HG02885 (cell line): ENCODE results near the gene ADGRV1.
"Not testable (repeated sequence)": the region's sequence is repeated elsewhere in the genome, so short reads cannot be mapped to it uniquely, and the experiment has no call there.

Experiments
- ATAC-seq: cut with Tn5 transposase; IDR thresholded peaks from one replicate; pipeline ENCODE4 v1.9.1; 2021; ENCODE audit warnings: mild to moderate bottlenecking; ENCODE audit not compliant: unreplicated experiment, poor library complexity

The ADGRV1 gene

GRCh38 chr5:91011029-91011428 is 452.4 kb downstream of the ADGRV1 start:
- ATAC-seq, result no peak

- ATAC-seq, result not testable (repeated sequence)
These were observed 454.3 kb downstream of the ADGRV1 start for GRCh38 chr5:91012867-91013266.

- ATAC-seq, result no peak
These were observed 457.7 kb downstream of the ADGRV1 start for GRCh38 chr5:91016322-91016721.

- no peak for ATAC-seq
These were observed 458.5 kb downstream of the ADGRV1 start for GRCh38 chr5:91016954-91017700.

GRCh38 chr5:91018200-91018599 is 459.6 kb downstream of the ADGRV1 start:
- ATAC-seq, result no peak

GRCh38 chr5:91018712-91019371 is 460.2 kb downstream of the ADGRV1 start:
- no peak for ATAC-seq

- no peak for ATAC-seq
These were observed 461.6 kb downstream of the ADGRV1 start for GRCh38 chr5:91020065-91020800.

- ATAC-seq, result no peak
These were observed 463.9 kb downstream of the ADGRV1 start for GRCh38 chr5:91022518-91022917.

- ATAC-seq, result no peak
These were observed 465.6 kb downstream of the ADGRV1 start for GRCh38 chr5:91024206-91024605.

GRCh38 chr5:91024727-91025126 is 466.1 kb downstream of the ADGRV1 start:
- no peak for ATAC-seq

GRCh38 chr5:91025449-91025848 is 466.9 kb downstream of the ADGRV1 start:
- no peak for ATAC-seq

- no peak for ATAC-seq
These were observed 467.4 kb downstream of the ADGRV1 start for GRCh38 chr5:91025956-91026355.

GRCh38 chr5:91026466-91026865 is 467.9 kb downstream of the ADGRV1 start:
- ATAC-seq, result no peak

- no peak for ATAC-seq
These were observed 469.0 kb downstream of the ADGRV1 start for GRCh38 chr5:91027405-91028139.

- no peak for ATAC-seq
These were observed 469.9 kb downstream of the ADGRV1 start for GRCh38 chr5:91028499-91028956.

- ATAC-seq, result no peak
These were observed 472.2 kb downstream of the ADGRV1 start for GRCh38 chr5:91030521-91031401.

- ATAC-seq, result no peak
These were observed 472.8 kb downstream of the ADGRV1 start for GRCh38 chr5:91031402-91031752.

GRCh38 chr5:91032125-91032524 is 473.5 kb downstream of the ADGRV1 start:
- ATAC-seq, result no peak

- ATAC-seq, result no peak
These were observed 474.8 kb downstream of the ADGRV1 start for GRCh38 chr5:91033370-91033769.
